ENCODE data around the gene MRGPRE.

MRGPRE gene

DNA sequence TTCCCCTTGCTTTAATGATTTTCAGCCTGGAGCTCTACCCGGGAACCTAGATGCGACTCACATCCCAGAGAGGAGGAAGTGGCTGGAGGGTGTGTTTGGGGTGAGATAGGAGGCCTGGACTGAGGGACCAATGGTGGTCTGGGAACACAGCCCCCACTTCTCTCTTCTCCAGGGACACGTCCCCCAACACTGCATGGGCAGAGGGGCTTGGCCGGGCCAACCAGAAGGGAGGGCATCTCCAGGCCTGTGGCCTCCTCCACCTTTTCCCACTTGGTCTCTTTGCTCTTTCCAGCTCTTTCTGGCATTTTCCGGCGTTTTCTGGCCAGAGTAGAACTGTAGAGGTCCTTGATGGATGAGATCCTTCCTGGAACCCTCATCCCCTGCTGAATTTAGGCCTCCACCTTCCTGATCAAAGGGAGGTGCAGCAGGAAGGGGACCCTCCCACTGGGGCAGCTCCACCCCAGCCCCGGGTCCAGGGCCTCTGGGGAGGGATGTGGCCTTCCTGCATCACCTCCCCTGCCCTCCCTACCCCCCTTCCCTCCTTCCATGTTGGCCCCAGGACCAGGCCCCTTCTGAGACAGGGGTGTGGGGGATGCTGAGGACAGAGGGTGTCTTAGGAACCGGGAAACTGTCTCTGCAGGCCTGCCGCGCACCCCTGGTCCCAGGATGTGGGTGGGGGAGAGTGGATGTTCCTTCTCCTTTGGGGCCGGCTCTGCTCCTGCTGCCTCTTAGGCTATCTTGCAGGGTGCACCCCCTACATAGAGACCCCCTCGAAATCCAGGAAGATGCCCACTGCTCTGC is 38.0 kb downstream of the MRGPRE start:
- H3K4me1 ChIP-seq (ENCODE audit: control insufficient read depth, insufficient read depth, low read length), result no peaks in the 10 kb centered on the region
- no peak overlapping the region for H3K4me3 ChIP-seq (ENCODE audit: low read length in 2 of 2)
- H3K9ac ChIP-seq (ENCODE audit: low read length in 2 of 2), result no peak overlapping the region
- no peaks in the 10 kb centered on the region for H3K9me3 ChIP-seq (ENCODE audit: control insufficient read depth in 2 of 2, low read length in 2 of 2)
- H3K36me3 ChIP-seq (ENCODE audit: control insufficient read depth in 2 of 2, insufficient read depth in 2 of 2, low read length in 2 of 2), result no peaks in the 10 kb centered on the region
- no peak overlapping the region for H3K27ac ChIP-seq (ENCODE audit: low read length)
- H3K27me3 ChIP-seq (ENCODE audit: control insufficient read depth in 1 of 2, insufficient read depth in 2 of 2, low read length in 2 of 2), result peaks cover 0 to 11% of the 10 kb centered on the region in 2 donors

DNA sequence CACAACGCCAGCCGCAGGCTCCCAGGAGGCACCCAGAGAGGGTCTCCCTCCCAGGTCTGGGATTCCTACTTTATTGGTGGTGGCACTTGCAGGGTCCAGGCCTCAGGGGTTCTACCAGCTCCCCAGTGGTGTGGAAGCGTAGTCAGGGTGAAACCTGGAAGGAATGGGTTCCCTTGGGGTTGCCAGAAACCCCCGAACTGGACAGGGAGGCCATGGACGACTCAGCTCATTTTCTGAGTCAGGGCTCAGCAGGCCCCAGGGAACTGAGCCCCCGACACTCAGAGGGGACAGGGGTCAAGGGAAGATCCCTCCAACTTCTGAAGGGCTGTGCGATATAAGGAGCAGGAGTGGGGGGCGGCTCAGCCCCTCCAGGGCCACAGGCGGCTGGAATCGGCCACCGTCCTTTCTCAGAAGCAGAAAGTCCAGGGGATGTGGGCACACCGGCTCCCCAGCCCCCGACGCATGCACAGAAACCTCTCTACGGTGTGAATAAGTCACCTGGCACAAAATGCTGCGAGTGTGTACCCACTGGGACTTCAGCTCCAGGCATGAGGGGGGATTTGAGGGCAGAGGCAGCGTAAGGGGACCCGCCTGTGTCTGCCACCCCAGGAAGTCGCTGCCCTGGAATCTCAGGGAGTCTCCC is 38.7 kb downstream of the MRGPRE start:
- Histone ChIP-seq H3K27me3 (ENCODE audit: control insufficient read depth in 1 of 2, insufficient read depth in 2 of 2, low read length in 2 of 2) (peaks cover 0 to 11% of the 10 kb centered on the region in 2 donors), H3K36me3 (ENCODE audit: control insufficient read depth in 2 of 2, insufficient read depth in 2 of 2, low read length in 2 of 2) (no peaks in the 10 kb centered on the region), H3K27ac (ENCODE audit: low read length) (no peak overlapping the region), H3K9ac (ENCODE audit: low read length in 2 of 2) (no peak overlapping the region), H3K9me3 (ENCODE audit: control insufficient read depth in 2 of 2, low read length in 2 of 2) (no peaks in the 10 kb centered on the region), H3K4me1 (ENCODE audit: control insufficient read depth, insufficient read depth, low read length) (no peaks in the 10 kb centered on the region), H3K4me3 (ENCODE audit: low read length in 2 of 2) (no peak overlapping the region)

DNA sequence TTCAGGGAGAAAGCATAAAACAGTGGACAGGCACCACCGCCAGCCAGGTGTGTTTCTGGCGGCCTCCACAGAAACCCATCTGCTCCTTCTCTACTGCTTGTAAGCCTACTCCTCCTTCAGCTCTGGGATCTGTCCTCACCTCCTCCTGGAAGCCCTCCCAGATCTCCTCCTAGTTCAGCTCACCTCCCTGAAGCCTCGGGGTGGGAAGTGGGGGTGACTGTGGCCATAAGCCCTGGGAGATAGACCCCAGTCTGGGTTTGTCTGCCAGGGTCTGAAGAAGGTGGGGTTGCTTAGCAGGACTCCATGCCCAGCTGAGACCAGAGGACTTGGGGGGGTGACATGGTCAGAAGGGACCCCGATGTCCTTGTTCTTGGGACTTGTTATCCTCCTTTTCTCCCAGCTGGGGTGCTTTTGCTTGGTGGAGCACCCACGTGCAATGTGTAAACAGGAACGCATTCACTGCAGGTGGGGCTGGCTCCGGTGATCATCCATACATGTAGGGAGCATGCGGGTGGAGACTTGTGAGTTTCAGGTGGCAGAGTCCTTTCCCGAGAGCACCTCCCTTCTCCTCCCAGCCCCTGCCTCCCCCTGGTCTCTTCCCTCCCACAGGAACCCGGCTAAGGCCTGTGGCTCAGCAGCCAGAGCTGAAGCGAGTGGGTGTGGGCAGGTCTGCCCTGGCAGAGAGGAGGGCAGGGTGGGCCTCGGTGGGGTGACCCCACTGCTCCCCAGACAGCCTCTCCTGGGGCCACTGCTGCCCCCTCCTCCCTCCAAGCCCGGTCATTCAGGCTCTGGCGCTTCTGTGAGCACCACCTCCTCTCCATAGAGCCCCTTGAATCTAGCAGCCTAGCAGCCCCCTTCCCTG is 39.5 kb downstream of the MRGPRE start:
- no peak overlapping the region for H3K4me3 ChIP-seq (ENCODE audit: low read length in 2 of 2)
- H3K9me3 ChIP-seq (ENCODE audit: control insufficient read depth in 2 of 2, low read length in 2 of 2), result no peaks in the 10 kb centered on the region
- H3K27ac ChIP-seq (ENCODE audit: low read length), result no peak overlapping the region
- no peaks in the 10 kb centered on the region for H3K4me1 ChIP-seq (ENCODE audit: control insufficient read depth, insufficient read depth, low read length)
- peaks cover 0 to 7% of the 10 kb centered on the region in 2 donors for H3K27me3 ChIP-seq (ENCODE audit: control insufficient read depth in 1 of 2, insufficient read depth in 2 of 2, low read length in 2 of 2)
- H3K9ac ChIP-seq (ENCODE audit: low read length in 2 of 2), result no peak overlapping the region
- no peaks in the 10 kb centered on the region for H3K36me3 ChIP-seq (ENCODE audit: control insufficient read depth in 2 of 2, insufficient read depth in 2 of 2, low read length in 2 of 2)

DNA sequence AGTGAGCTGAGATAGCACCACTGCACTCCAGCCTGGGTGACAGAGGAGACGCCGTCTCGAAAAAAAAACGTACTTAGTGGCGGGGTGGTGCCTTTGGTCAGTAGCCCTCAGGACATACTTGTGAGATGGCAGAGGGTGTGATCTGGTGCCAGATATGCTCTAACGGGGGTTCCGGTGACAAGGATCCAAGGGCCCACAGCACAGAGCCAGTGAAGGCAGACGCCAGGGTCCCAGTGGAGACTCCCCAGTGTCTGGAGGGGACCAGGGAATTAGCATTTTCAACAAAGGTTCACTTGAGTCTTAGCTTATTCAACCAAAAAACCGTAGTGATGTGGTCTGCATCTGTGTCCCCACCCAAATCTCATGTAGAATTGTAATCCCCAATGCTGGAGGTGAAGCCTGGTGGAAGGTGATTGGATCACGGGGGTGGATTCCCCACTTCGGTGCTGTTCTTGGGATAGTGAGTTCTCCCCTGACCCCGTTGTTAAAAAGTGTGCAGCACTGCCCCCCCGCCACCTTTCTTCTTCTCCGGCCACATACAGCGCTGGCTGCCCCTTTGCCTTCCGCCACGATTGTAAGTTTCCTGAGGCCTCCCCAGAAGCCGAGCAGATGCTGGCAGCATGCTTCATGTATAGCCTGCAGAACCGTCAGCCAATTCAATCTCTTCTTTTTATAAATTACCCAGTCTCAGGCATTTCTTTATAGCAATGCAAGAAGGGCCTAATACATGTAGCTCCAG is 40.5 kb downstream of the MRGPRE start:
- Histone ChIP-seq H3K27ac (ENCODE audit: low read length) (no peak overlapping the region), H3K36me3 (ENCODE audit: control insufficient read depth in 2 of 2, insufficient read depth in 2 of 2, low read length in 2 of 2) (no peaks in the 10 kb centered on the region), H3K27me3 (ENCODE audit: control insufficient read depth in 1 of 2, insufficient read depth in 2 of 2, low read length in 2 of 2) (peaks cover 0 to 7% of the 10 kb centered on the region in 2 donors), H3K9ac (ENCODE audit: low read length in 2 of 2) (no peak overlapping the region), H3K4me3 (ENCODE audit: low read length in 2 of 2) (no peak overlapping the region), H3K9me3 (ENCODE audit: control insufficient read depth in 2 of 2, low read length in 2 of 2) (no peaks in the 10 kb centered on the region), H3K4me1 (ENCODE audit: control insufficient read depth, insufficient read depth, low read length) (no peaks in the 10 kb centered on the region)

DNA sequence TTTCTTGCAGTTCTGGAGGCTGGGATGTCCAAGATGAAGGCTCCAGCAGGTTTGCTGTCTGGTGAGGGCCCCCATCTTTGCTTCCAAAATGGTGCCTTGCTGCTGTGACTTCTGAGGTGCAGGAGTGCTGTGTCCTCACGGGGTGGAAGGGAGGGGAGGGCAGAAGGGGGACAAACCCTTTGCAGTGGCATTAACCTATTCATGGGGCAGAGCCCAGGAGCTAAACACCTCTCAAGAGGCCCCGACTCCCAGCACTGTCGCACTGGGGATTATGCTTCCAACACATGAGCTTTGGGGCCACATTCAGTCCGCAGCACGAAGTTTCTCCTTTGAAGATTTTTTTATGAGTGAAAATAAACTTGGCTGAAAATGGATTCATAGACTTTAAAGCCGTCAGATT is 41.6 kb downstream of the MRGPRE start:
- H3K9ac ChIP-seq (ENCODE audit: low read length in 2 of 2), result no peak overlapping the region
- H3K4me1 ChIP-seq (ENCODE audit: control insufficient read depth, insufficient read depth, low read length), result no peaks in the 10 kb centered on the region
- no peaks in the 10 kb centered on the region for H3K9me3 ChIP-seq (ENCODE audit: control insufficient read depth in 2 of 2, low read length in 2 of 2)
- no peaks in the 10 kb centered on the region for H3K36me3 ChIP-seq (ENCODE audit: control insufficient read depth in 2 of 2, insufficient read depth in 2 of 2, low read length in 2 of 2)
- peaks cover 0 to 5% of the 10 kb centered on the region in 2 donors for H3K27me3 ChIP-seq (ENCODE audit: control insufficient read depth in 1 of 2, insufficient read depth in 2 of 2, low read length in 2 of 2)
- H3K4me3 ChIP-seq (ENCODE audit: low read length in 2 of 2), result no peak overlapping the region
- H3K27ac ChIP-seq (ENCODE audit: low read length), result no peak overlapping the region

DNA sequence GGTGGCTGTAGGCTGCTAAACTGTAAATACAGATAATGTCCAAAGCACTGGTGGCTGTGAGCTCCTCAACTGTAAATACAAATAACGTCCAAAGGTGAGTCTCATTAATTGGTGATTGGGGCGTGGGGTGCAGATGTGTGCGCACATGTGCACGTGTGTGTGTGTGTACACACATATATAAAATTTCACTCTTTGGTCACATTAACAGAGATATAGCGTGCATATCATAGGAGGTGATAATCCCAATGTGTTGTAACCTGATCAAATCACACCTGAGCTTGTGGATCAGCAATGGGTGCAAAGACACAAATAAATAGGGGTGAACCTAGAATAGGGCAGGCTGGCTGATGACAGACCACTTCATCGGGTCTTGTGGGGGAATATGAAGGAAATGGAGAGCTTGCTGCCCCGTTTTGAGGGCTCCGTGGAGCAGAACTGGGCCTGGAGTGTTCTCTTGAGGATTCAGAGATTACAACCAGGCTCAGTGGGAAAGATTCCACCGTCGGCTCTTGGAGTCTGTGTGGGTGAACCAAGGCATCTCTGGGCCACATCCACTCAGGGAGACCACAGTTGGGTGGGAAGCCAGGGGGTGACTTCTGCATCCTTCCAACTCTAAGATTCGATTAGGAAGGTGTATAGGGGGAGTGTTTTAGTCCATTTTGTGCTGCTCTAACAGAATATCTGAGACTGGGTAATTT is 42.2 kb downstream of the MRGPRE start:
- Histone ChIP-seq H3K27ac (ENCODE audit: low read length) (no peak overlapping the region), H3K9me3 (ENCODE audit: control insufficient read depth in 2 of 2, low read length in 2 of 2) (no peaks in the 10 kb centered on the region), H3K27me3 (ENCODE audit: control insufficient read depth in 1 of 2, insufficient read depth in 2 of 2, low read length in 2 of 2) (peaks cover 0 to 5% of the 10 kb centered on the region in 2 donors), H3K4me1 (ENCODE audit: control insufficient read depth, insufficient read depth, low read length) (no peaks in the 10 kb centered on the region), H3K9ac (ENCODE audit: low read length in 2 of 2) (no peak overlapping the region), H3K4me3 (ENCODE audit: low read length in 2 of 2) (no peak overlapping the region), H3K36me3 (ENCODE audit: control insufficient read depth in 2 of 2, insufficient read depth in 2 of 2, low read length in 2 of 2) (no peaks in the 10 kb centered on the region)

DNA sequence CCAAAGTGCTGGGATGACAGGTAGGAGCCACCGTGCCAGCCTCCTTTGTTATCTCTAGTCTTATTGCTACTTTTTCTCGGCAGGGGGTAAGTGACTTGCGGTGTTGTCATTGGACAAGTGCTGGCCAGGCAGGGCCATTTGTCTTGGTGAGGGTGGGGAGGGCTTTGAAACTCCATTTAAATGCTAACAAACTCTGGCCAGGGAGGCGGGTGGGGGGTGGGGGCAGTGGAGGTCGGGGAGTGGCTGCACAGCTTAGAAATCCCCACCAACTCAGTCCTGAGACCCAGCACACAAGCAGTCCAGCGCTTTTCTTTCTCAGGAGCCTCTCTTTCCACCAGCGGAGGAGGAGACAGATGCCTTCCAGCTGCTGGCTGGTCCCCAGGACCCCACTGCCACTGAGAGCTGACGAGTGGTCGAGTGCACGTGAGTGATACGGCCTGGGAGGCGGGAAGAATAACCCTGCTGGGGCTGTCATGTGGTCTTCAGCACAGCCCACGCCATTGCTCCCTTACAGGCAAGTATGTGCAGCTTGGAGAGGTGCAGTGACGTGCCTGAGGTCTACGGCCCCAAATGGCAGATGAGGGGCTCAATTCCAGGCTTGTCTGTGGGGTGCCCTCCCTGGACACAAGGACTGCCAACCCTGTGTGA is 42.9 kb downstream of the MRGPRE start:
- H3K27me3 ChIP-seq (ENCODE audit: control insufficient read depth in 1 of 2, insufficient read depth in 2 of 2, low read length in 2 of 2), result peaks cover 0 to 5% of the 10 kb centered on the region in 2 donors
- no peaks in the 10 kb centered on the region for H3K4me1 ChIP-seq (ENCODE audit: control insufficient read depth, insufficient read depth, low read length)
- no peaks in the 10 kb centered on the region for H3K9me3 ChIP-seq (ENCODE audit: control insufficient read depth in 2 of 2, low read length in 2 of 2)
- H3K9ac ChIP-seq (ENCODE audit: low read length in 2 of 2), result no peak overlapping the region
- no peak overlapping the region for H3K27ac ChIP-seq (ENCODE audit: low read length)
- H3K36me3 ChIP-seq (ENCODE audit: control insufficient read depth in 2 of 2, insufficient read depth in 2 of 2, low read length in 2 of 2), result no peaks in the 10 kb centered on the region
- H3K4me3 ChIP-seq (ENCODE audit: low read length in 2 of 2), result no peak overlapping the region

DNA sequence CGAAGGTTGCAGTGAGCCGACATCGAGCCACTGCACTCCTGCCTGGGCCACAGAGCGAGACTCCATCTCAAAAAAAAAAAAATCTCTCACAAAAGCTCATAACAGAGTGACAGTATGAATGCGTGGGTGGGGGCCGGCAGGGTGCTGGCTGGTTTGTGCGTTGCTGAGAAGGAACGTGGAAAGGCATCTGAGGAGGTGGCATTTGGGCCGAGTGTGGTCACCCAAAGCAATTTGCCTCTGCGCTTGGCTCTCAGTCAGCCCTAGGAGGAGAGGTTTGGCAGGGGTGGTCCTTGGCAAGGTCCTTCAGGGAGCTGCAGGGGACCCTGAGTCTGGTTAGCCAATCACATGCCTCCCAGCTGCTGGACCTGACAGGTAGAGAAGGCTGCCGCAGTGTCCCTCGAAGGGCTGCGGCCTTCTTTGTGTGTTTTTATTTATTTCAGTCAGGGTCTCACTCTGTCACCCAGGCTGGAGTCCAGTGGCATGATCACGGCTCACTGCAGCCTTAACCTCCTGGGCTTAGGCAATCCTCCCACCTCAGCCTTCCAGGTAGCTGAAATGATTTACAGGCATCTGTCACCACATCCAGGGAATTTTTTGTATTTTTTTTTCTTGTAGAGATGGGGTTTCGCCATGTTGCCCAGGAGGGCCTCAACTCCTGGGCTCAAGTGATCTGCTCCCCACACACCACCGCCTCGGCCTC is 43.6 kb downstream of the MRGPRE start:
- H3K27me3 ChIP-seq (ENCODE audit: control insufficient read depth in 1 of 2, insufficient read depth in 2 of 2, low read length in 2 of 2), result peaks cover 0 to 2% of the 10 kb centered on the region in 2 donors
- no peak overlapping the region for H3K27ac ChIP-seq (ENCODE audit: low read length)
- no peak overlapping the region for H3K4me3 ChIP-seq (ENCODE audit: low read length in 2 of 2)
- H3K9me3 ChIP-seq (ENCODE audit: control insufficient read depth in 2 of 2, low read length in 2 of 2), result no peaks in the 10 kb centered on the region
- no peak overlapping the region for H3K9ac ChIP-seq (ENCODE audit: low read length in 2 of 2)
- no peaks in the 10 kb centered on the region for H3K36me3 ChIP-seq (ENCODE audit: control insufficient read depth in 2 of 2, insufficient read depth in 2 of 2, low read length in 2 of 2)
- no peaks in the 10 kb centered on the region for H3K4me1 ChIP-seq (ENCODE audit: control insufficient read depth, insufficient read depth, low read length)

DNA sequence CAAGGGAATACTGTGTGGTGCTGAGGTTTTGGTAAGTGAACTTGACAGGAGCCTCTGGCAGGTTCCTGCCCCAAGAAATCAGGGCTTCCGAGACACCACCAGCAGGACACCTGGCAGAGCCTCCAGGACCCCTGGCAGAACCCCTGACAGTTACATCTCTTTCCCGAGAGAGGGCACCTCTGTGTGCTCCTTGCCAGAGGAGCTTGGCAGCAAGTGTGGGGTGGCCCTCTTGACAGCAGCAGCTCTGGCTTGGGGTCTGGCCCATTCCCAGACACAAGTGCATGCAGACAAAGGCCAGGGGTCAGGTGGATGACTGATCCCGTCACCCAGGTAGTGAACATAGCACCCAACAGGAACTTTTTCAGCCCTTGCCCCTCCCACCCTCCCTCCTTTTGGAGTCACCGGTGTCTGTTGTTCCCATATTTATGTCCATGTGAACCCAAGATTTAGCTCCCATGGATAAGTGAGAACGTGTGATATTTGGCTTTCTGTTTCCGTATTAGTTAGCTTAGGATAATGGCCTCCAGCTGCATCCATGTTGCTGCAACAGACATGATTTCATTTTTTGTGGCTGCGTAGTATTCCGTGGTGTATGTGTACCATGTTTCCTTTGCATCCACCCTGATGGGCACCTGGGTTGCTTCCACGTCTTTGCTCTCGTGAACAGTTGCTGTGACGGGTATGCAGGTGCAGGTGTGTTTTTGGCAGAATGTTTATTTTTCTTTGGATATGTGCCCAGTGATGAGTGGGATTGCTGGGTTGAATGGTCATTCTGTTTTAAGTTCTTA is 45.9 kb downstream of the MRGPRE start:
- no peaks in the 10 kb centered on the region for H3K9me3 ChIP-seq (ENCODE audit: control insufficient read depth in 2 of 2, low read length in 2 of 2)
- no peaks in the 10 kb centered on the region for H3K4me1 ChIP-seq (ENCODE audit: control insufficient read depth, insufficient read depth, low read length)
- peaks cover 0 to 2% of the 10 kb centered on the region in 2 donors for H3K27me3 ChIP-seq (ENCODE audit: control insufficient read depth in 1 of 2, insufficient read depth in 2 of 2, low read length in 2 of 2)
- no peaks in the 10 kb centered on the region for H3K36me3 ChIP-seq (ENCODE audit: control insufficient read depth in 2 of 2, insufficient read depth in 2 of 2, low read length in 2 of 2)
- H3K27ac ChIP-seq (ENCODE audit: low read length), result no peak overlapping the region
- H3K9ac ChIP-seq (ENCODE audit: low read length in 2 of 2), result no peak overlapping the region
- H3K4me3 ChIP-seq (ENCODE audit: low read length in 2 of 2), result no peak overlapping the region

Measured in stomach smooth muscle (tissue), 2 donors.